Right renal pelvis (tissue), 4 donors: ENCODE data around the gene NADK2. TPM values are rescaled to one million over a fixed set of nuclear protein-coding genes. Genes with fewer than 3 reads are reported as not detected.

Experiments used
- DNase-seq, 4 donors: peaks; one replicate each; pipeline ENCODE4 v3.0.0-alpha.2; 2013; ENCODE audit warnings: low read depth in 4 of 4, low spot score in 3 of 4, missing footprints in 1 of 4
- polyA plus RNA-seq, 4 donors: library from polyadenylated mRNA; unstranded; fragments of 120-200 nt; gene quantifications; one replicate each; pipeline ENCODE4 v1.2.1, GENCODE V29; 2013; ENCODE audit not compliant: insufficient read length in 4 of 4

NADK2 gene
- polyA plus RNA-seq, 4 donors: 44.6 to 60.8 (median 51.9) TPM

GRCh38 chr5:36168737-36169136 is 73.0 kb downstream of the NADK2 start:
- no peak for DNase-seq

GRCh38 chr5:36164461-36164860 is 77.3 kb downstream of the NADK2 start:
- DNase-seq: no peak

GRCh38 chr5:36162810-36163486 is 78.8 kb downstream of the NADK2 start:
- DNase-seq: no peak

- DNase-seq: no peak
Measured at GRCh38 chr5:36161361-36161760, 80.4 kb downstream of the NADK2 start.

- DNase-seq: no peak
Measured at GRCh38 chr5:36160617-36161016, 81.1 kb downstream of the NADK2 start.

GRCh38 chr5:36158144-36158543 is 83.6 kb downstream of the NADK2 start:
- DNase-seq: no peak

GRCh38 chr5:36156619-36157018 is 85.1 kb downstream of the NADK2 start:
- no peak for DNase-seq

GRCh38 chr5:36156121-36156601 is 85.6 kb downstream of the NADK2 start:
- DNase-seq: no peak

- DNase-seq: no peak
Measured at GRCh38 chr5:36155291-36155690, 86.4 kb downstream of the NADK2 start.

GRCh38 chr5:36153726-36154125 is 88.0 kb downstream of the NADK2 start:
- no peak for DNase-seq

GRCh38 chr5:36153298-36153677 is 88.4 kb downstream of the NADK2 start:
- DNase-seq: no peak

- peak in 1 of 4 donors; percentile 18 for DNase-seq
Measured at GRCh38 chr5:36152324-36153297, 89.1 kb downstream of the NADK2 start.

GRCh38 chr5:36151434-36152323 is 90.0 kb downstream of the NADK2 start, which contains the start of the genes LMBRD2 and SKP2:
Gene LMBRD2 (minus strand): TSS chr5:36151887. CDS start chr5:36143349, 8,538 bp downstream.
Gene SKP2 (plus strand): TSS chr5:36152111. CDS start chr5:36152263, 152 bp downstream.
- peak; percentile 95 to 96 (median 96) for DNase-seq

GRCh38 chr5:36150676-36151433 is 90.9 kb downstream of the NADK2 start:
- DNase-seq: peak in 1 of 4 donors; percentile 23

- DNase-seq: no peak
Measured at GRCh38 chr5:36147681-36148080, 94.0 kb downstream of the NADK2 start.

- no peak for DNase-seq
Measured at GRCh38 chr5:36146390-36146789, 95.3 kb downstream of the NADK2 start.

GRCh38 chr5:36145311-36145710 is 96.4 kb downstream of the NADK2 start:
- DNase-seq: no peak
